OCI-LY3 (cell line): Measurements from ENCODE around the gene HES4.

ENCODE experiments used
- H2AFZ ChIP-seq: fragments of 200-600, 300-600 bp; shearing (Covaris generic); 2 replicates; pipeline ENCODE4 v1.6.0; 2014; ENCODE audit warnings: antibody characterized with exemption, low read depth, low read length
- H3K27ac ChIP-seq: fragments of 200-600, 300-600 bp; sonication (generic); 2 replicates; pipeline ENCODE4 v1.5.1; 2014; ENCODE audit warnings: mild to moderate bottlenecking, low read length, moderate library complexity, mixed read lengths
- H3K27me3 ChIP-seq: fragments of 200-600, 300-600 bp; sonication (generic); 2 replicates; pipeline ENCODE4 v1.6.1; 2014; ENCODE audit warnings: low read depth, low read length, mixed read lengths
- H3K36me3 ChIP-seq: fragments of 200-600, 300-600 bp; sonication (generic); replicated peaks from 2 replicates; pipeline ENCODE3; 2014; ENCODE audit warnings: low read depth, low read length, mixed read lengths
- H3K4me1 ChIP-seq: fragments of 300-600, 200-600 bp; sonication (generic); 2 replicates; pipeline ENCODE4 v1.6.1; 2014; ENCODE audit warnings: low read length, mixed read lengths
- H3K4me2 ChIP-seq: fragments of 200-600, 300-600 bp; sonication (generic); 2 replicates; pipeline ENCODE4 v1.6.1; 2014; ENCODE audit warnings: low read length, mixed read lengths
- H3K4me3 ChIP-seq: fragments of 300-600, 200-600 bp; sonication (generic); 2 replicates; pipeline ENCODE4 v1.5.1; 2014; ENCODE audit warnings: antibody characterized with exemption, mild to moderate bottlenecking, low read length, moderate library complexity
- H3K79me2 ChIP-seq: fragments of 300-600, 200-600 bp; shearing (Covaris generic); 2 replicates; pipeline ENCODE4 v1.6.1; 2014; ENCODE audit warnings: mild to moderate bottlenecking, low read length, mixed read lengths
- H3K9ac ChIP-seq: fragments of 300-600, 200-600 bp; shearing (Covaris generic); 2 replicates; pipeline ENCODE4 v1.6.0; 2014; ENCODE audit warnings: mild to moderate bottlenecking, low read length, moderate library complexity
- H3K9me3 ChIP-seq: fragments of 200-600, 300-600 bp; shearing (Covaris generic); 2 replicates; pipeline ENCODE4 v1.6.1; 2014; ENCODE audit warnings: low read length, mixed read lengths; ENCODE audit not compliant: insufficient read depth
- H4K20me1 ChIP-seq: fragments of 200-600, 300-600 bp; sonication (generic); 2 replicates; pipeline ENCODE4 v1.6.1; 2016; ENCODE audit warnings: low read length, mixed read lengths; ENCODE audit not compliant: insufficient read depth
- CTCF ChIP-seq: fragments of 200-600, 300-600 bp; sonication (generic); IDR thresholded peaks from 2 replicates; pipeline ENCODE4 v1.5.1; 2014; ENCODE audit warnings: antibody characterized with exemption, low read length, low read depth
- EZH2phosphoT487 ChIP-seq: fragments of 200-600 bp; shearing (Covaris generic); IDR thresholded peaks from 2 replicates; pipeline ENCODE4 v1.6.1; 2018; ENCODE audit warnings: antibody characterized with exemption, mixed run types, low read depth

The HES4 gene

DNA sequence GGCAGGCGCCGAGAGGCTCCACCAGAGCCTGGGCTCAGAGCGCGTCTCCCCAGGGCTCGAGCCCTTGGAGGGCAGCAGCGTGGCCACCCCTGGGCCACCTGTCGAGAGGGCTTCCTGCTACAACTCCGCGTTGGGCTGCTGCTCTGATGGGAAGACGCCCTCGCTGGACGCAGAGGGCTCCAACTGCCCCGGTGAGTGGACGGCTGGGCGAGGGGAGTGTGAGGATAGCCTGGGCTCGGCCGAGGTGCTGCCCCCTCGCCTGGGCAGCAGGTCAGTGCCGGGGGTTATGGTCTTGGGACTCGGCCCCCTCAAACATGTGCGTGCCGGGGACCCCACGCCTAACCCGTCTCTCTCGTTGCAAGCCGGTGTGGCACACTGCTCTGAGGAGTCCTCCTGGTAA, 46.9 kb upstream of the HES4 start:
- H3K4me2 ChIP-seq: no peak overlapping the region
- no peak for TF ChIP-seq EZH2phosphoT487
- H4K20me1 ChIP-seq: no peaks in the 10 kb centered on the region
- H3K9me3 ChIP-seq: no peaks in the 10 kb centered on the region
- H3K4me3 ChIP-seq: no peak overlapping the region
- no peaks in the 10 kb centered on the region for H3K27me3 ChIP-seq
- H3K27ac ChIP-seq: no peak overlapping the region
- H3K79me2 ChIP-seq: no peaks in the 10 kb centered on the region
- H3K4me1 ChIP-seq: peaks cover 6% of the 10 kb centered on the region
- no peak overlapping the region for H2AFZ ChIP-seq
- H3K36me3 ChIP-seq: no peaks in the 10 kb centered on the region
- H3K9ac ChIP-seq: no peak overlapping the region

- Histone ChIP-seq H3K36me3 (no peaks in the 10 kb centered on the region), H3K4me3 (no peak overlapping the region), H4K20me1 (no peaks in the 10 kb centered on the region), H3K79me2 (no peaks in the 10 kb centered on the region), H3K9ac (no peak overlapping the region), H3K27me3 (no peaks in the 10 kb centered on the region), H3K4me1 (peaks cover 6% of the 10 kb centered on the region), H2AFZ (no peak overlapping the region), H3K4me2 (no peak overlapping the region), H3K27ac (no peak overlapping the region), H3K9me3 (no peaks in the 10 kb centered on the region)
- TF ChIP-seq CTCF: no peak
- TF ChIP-seq EZH2phosphoT487: no peak
Observed at GRCh38 chr1:1046243-1046642, 46.3 kb upstream of the HES4 start.

GRCh38 chr1:1045129-1045528, 45.2 kb upstream of the HES4 start:
- Histone ChIP-seq H2AFZ (no peak overlapping the region), H3K79me2 (no peaks in the 10 kb centered on the region), H3K4me2 (no peak overlapping the region), H3K4me3 (no peak overlapping the region), H3K27me3 (no peaks in the 10 kb centered on the region), H3K9me3 (no peaks in the 10 kb centered on the region), H3K27ac (no peak overlapping the region), H3K36me3 (no peaks in the 10 kb centered on the region), H4K20me1 (no peaks in the 10 kb centered on the region), H3K9ac (no peak overlapping the region), H3K4me1 (peaks cover 1% of the 10 kb centered on the region; the same call in 1 of the 2 replicates)
- no peak for TF ChIP-seq EZH2phosphoT487
- no peak for TF ChIP-seq CTCF

- H3K27ac ChIP-seq: no peak overlapping the region
- H3K4me1 ChIP-seq: peaks cover 2% of the 10 kb centered on the region
- TF ChIP-seq CTCF: no peak
- TF ChIP-seq EZH2phosphoT487: no peak
- H3K9ac ChIP-seq: no peak overlapping the region
- no peaks in the 10 kb centered on the region for H3K79me2 ChIP-seq
- H4K20me1 ChIP-seq: no peaks in the 10 kb centered on the region
- no peaks in the 10 kb centered on the region for H3K27me3 ChIP-seq
- no peak overlapping the region for H2AFZ ChIP-seq
- H3K36me3 ChIP-seq: no peaks in the 10 kb centered on the region
- no peak overlapping the region for H3K4me3 ChIP-seq
- H3K9me3 ChIP-seq: no peaks in the 10 kb centered on the region
- no peak overlapping the region for H3K4me2 ChIP-seq
Observed at GRCh38 chr1:1044455-1045078, 44.7 kb upstream of the HES4 start.
